MM.1S (cell line): ENCODE results near the gene CWC25.

Experiments used
- DNase-seq: peaks from one replicate; pipeline ENCODE4 v3.0.0-alpha.2; 2015
- H2AFZ ChIP-seq: fragments of 300-600 bp; sonication (generic); 2 replicates; pipeline ENCODE4 v1.6.0; 2016; ENCODE audit warnings: antibody characterized with exemption, low read length
- H3F3A ChIP-seq: fragments of 300-600 bp; sonication (generic); 2 replicates; pipeline ENCODE4 v1.6.1; 2016; ENCODE audit warnings: mild to moderate bottlenecking, antibody characterized with exemption, low read length, moderate library complexity, mixed read lengths; ENCODE audit not compliant: insufficient read depth
- H3K27ac ChIP-seq: fragments of 300-600 bp; sonication (generic); 2 replicates; pipeline ENCODE4 v1.5.1; 2016; ENCODE audit warnings: mild to moderate bottlenecking, low read length
- H3K27me3 ChIP-seq: fragments of 300-600 bp; sonication (generic); replicated peaks from 2 replicates; pipeline ENCODE4 v1.6.0; 2016; ENCODE audit warnings: low read length; ENCODE audit not compliant: insufficient read depth
- H3K36me3 ChIP-seq: fragments of 300-600 bp; sonication (generic); replicated peaks from 2 replicates; pipeline ENCODE4 v1.6.1; 2016; ENCODE audit warnings: mild to moderate bottlenecking, low read length, mixed read lengths; ENCODE audit not compliant: insufficient read depth
- H3K4me1 ChIP-seq: fragments of 300-600 bp; sonication (generic); 2 replicates; pipeline ENCODE4 v1.6.1; 2016; ENCODE audit warnings: low read length, mixed read lengths
- H3K4me2 ChIP-seq: fragments of 300-600 bp; sonication (generic); 2 replicates; pipeline ENCODE4 v1.6.0; 2016; ENCODE audit warnings: low read depth, low read length
- H3K4me3 ChIP-seq: fragments of 300-600 bp; sonication (generic); 2 replicates; pipeline ENCODE4 v1.5.1; 2016; ENCODE audit warnings: low read length, mixed read lengths
- H3K79me2 ChIP-seq: fragments of 300-600 bp; sonication (generic); 2 replicates; pipeline ENCODE4 v1.6.1; 2016; ENCODE audit warnings: mixed run types, low read length, mixed read lengths
- H3K9ac ChIP-seq: fragments of 300-600 bp; sonication (generic); 2 replicates; pipeline ENCODE4 v1.6.1; 2016; ENCODE audit warnings: low read length, mixed read lengths
- H3K9me2 ChIP-seq: fragments of 300-600 bp; sonication (generic); replicated peaks from 2 replicates; pipeline ENCODE4 v1.6.1; 2016; ENCODE audit warnings: mild to moderate bottlenecking, low read length, mixed read lengths; ENCODE audit not compliant: insufficient read depth
- H3K9me3 ChIP-seq: fragments of 300-600 bp; sonication (generic); replicated peaks from 2 replicates; pipeline ENCODE4 v1.6.1; 2016; ENCODE audit warnings: mild to moderate bottlenecking, low read length, mixed read lengths; ENCODE audit not compliant: insufficient read depth
- H4K20me1 ChIP-seq: fragments of 300-600 bp; sonication (generic); 2 replicates; pipeline ENCODE4 v1.6.1; 2016; ENCODE audit warnings: mild to moderate bottlenecking, low read length, moderate library complexity, mixed read lengths; ENCODE audit not compliant: insufficient read depth
- CTCF ChIP-seq: fragments of 300-600 bp; sonication (generic); IDR thresholded peaks from 2 replicates; pipeline ENCODE4 v1.5.1; 2016; ENCODE audit warnings: antibody characterized with exemption, low read length, mixed read lengths
- EZH2 ChIP-seq: fragments of 300-600 bp; sonication (generic); optimal IDR thresholded peaks from 2 replicates; pipeline ENCODE3; 2017; ENCODE audit warnings: low read depth, mild to moderate bottlenecking, antibody characterized with exemption, low read length, mixed read lengths
- EZH2phosphoT487 ChIP-seq: fragments of 300-600 bp; sonication (generic); IDR thresholded peaks from 2 replicates; pipeline ENCODE4 v1.6.1; 2018; ENCODE audit warnings: antibody characterized with exemption, low read length

Gene CWC25

DNA sequence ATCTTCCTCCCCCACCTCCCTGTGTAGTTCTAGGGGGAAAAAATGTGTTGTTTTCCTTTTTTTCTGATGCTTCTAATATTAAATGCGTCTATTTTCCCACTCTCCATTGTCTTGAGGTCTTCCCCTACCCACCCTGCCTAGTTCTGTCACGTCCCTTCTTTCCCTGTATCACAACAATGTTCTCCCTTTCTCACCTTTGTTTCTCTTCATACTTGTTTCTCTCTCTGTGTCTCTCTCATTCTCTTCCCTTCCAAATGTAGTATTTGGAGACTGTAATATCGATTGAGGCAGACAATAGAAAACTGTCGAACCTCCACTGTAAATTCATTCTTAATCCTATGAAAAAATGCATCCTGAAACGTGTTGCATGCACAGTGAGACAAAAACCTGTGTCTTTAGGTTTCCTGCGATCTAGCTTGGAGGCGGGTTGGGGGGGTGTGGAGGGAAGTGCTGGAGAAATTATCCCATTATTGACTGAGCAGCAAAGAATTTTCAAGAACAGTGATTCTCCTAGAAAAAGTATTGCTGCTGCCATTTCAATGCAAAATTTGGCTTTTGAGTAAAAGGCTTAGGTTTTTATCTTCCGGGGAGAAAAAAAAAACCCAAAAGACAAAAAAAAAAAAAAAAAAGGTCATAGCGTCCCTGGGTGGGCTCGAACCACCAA lies 73.8 kb downstream of the CWC25 start:
- H3K27ac ChIP-seq: peak overlapping the region; percentile 96; the same call in 1 of the 2 replicates
- H2AFZ ChIP-seq: peak overlapping the region; percentile 94
- peaks cover 20% of the 10 kb centered on the region for H3K27me3 ChIP-seq
- peaks cover 34% of the 10 kb centered on the region for H3K79me2 ChIP-seq
- no peak for TF ChIP-seq EZH2phosphoT487
- TF ChIP-seq CTCF: no peak
- TF ChIP-seq EZH2: no peak
- peak overlapping the region; percentile 93; the same call in 1 of the 2 replicates for H3K9ac ChIP-seq
- peaks cover 25% of the 10 kb centered on the region for H3F3A ChIP-seq
- peaks cover 22% of the 10 kb centered on the region for H3K4me1 ChIP-seq
- no peaks in the 10 kb centered on the region for H4K20me1 ChIP-seq
- peak; percentile 26 for DNase-seq
- no peaks in the 10 kb centered on the region; the same call in 1 of the 2 replicates for H3K36me3 ChIP-seq
- H3K9me2 ChIP-seq: no peaks in the 10 kb centered on the region
- no peaks in the 10 kb centered on the region for H3K9me3 ChIP-seq
- peak overlapping the region; percentile 99 for H3K4me2 ChIP-seq
- H3K4me3 ChIP-seq: peak overlapping the region; percentile 93
